HG03159 (cell line): ENCODE results near the gene MED16.

ENCODE experiments used
- ATAC-seq: cut with Tn5 transposase; IDR thresholded peaks from one replicate; pipeline ENCODE4 v1.9.1; 2021; ENCODE audit warnings: mild to moderate bottlenecking, moderate library complexity; ENCODE audit not compliant: unreplicated experiment

MED16 gene

GRCh38 chr19:875265-875879, 17.6 kb downstream of the MED16 start:
- ATAC-seq = no peak

- ATAC-seq = no peak
Observed at GRCh38 chr19:873561-874041, 19.4 kb downstream of the MED16 start.

DNA sequence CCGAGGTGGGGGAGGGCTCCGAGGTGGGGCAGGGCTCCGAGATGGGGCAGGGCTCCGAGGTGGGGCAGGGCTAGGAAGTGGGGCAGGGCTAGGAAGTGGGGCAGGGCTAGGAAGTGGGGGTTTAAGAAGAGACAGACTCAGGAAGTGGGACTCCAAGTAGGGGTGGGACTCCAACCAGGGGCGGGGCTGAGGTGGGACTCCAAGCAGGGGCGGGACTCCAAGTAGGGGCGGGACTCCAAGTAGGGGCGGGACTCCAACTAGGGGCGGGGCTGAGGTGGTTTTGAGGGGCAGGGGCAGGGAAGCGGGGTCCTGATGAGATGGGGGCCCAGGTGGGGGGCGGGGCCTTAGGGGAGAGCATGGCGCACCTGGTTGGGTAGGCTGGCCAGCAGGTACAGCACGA, 19.9 kb downstream of the MED16 start:
- ATAC-seq = no peak

- ATAC-seq = no peak
Observed at GRCh38 chr19:872266-872951, 20.6 kb downstream of the MED16 start.

DNA sequence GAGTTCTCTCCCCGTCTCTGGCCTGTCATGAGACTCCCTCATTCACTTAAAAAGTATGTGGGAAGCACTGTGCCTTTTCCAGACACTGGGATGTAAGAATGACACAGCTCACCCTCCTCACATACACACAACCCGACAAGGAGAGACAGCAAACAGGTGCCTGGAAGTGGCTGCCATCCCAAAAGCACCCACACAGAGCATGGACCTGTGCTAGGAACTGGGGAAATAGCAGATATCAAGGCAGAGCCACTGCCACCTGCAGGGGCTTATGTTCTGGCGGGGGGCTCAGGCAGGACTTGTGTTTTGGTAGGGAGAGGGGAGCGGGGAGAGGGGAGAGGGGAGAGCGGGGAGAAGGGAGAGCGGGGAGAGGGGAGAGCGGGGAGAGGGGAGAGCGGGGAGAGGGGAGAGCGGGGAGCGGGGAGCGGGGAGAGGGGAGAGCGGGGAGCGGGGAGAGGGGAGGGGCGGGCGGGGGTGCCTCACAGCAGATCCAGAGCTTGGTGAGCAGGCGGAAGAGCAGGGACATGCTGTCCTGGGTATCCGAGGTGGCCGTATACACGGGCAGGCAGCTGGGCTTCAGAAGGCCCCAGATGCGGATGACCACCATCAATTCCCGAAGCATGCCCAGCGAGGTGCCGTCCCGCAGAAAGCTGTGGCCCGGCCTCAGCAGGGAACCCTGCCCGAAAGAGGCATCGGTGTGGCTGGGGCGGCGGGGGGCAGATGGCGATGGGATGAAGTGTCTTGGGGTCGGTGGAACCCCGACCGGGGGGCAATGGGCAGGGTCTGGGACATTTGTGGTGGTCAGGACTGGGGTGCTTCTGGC, 21.3 kb downstream of the MED16 start:
- no peak for ATAC-seq

GRCh38 chr19:870963-871401, 22.0 kb downstream of the MED16 start:
- ATAC-seq = no peak

DNA sequence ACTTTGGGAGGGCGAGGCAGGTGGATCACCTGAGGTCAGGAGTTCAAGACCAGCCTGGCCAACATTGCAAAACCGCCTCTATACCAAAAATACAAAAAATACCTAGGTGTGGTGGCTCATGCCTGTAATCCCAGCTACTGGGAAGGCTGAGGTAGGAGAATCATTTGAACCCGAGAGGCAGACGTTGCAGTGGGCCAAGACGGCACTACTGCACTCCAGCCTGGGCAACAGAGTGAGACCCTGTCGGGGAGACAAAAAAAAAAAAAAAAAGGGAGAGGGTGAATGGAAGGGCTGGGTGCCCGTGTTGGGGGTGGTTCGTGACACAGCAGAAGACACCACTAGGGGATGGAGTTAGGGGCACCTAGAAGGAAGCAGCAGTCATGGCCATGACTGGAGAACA, 22.7 kb downstream of the MED16 start:
- ATAC-seq = no peak

GRCh38 chr19:869245-870177, 23.5 kb downstream of the MED16 start:
- no peak for ATAC-seq

DNA sequence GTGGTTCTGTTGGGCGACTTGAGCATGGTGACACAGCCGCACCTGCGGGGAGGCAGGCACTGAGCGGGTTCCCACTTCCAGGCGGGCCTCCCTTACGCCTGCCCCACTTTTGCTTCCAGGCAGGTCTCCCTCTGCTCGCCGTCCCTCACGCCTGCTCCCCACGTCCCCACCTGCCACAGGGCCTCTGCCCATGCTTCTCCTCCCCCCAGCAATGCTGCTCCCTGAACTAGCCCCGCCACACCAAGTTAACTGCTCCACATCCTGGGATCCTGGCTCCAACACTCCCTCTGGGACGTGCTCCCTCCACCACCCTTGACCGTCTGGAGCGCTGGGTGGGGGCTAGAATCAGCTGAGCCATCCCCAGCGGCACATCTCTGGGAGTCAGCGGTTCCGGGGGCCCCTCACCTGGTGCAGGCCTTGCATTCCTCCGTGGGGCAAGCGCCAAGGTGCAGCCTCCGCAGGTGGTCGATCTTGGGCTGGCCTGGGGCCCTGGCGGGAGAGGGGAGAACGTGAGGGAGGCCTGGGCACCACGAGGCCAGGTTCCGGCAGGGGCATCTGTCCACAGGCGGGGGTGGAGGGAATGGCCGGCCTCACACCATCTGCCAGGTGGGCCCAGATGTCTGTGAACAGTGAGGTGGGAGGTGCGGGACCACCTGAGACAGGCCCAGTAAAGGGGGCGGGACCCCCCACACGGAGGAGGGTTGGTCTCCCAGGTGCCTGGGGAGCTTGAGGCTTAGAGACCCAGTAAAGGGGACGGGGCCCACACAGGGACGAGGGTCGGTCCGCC, 24.3 kb downstream of the MED16 start:
- ATAC-seq = no peak

GRCh38 chr19:867855-868457, 25.0 kb downstream of the MED16 start:
- ATAC-seq = no peak

- no peak for ATAC-seq
Observed at GRCh38 chr19:867301-867793, 25.6 kb downstream of the MED16 start.

DNA sequence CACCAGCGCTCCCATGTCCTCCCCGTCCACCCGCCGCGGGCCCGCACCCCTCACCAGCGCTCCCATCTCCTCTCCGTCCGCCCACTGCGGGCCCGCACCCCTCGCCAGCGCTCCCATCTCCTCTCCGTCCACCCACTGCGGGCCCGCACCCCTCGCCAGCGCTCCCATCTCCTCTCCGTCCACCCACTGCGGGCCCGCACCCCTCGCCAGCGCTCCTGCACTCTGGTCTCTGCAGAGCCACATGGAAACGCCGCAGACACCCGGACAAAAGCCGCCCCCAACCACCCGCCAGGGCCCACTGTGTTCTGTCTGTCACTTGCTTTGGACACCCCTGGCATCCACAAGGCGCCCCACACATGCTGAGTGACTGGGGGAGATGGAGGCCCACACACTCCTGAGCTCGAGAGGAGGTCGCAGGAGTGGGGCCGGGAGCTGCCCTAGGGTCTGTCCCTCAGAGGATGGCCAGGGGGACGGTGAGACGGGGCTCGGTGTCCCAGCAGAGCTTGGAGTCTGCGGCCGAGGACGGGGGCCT, 26.2 kb downstream of the MED16 start:
- ATAC-seq = no peak

DNA sequence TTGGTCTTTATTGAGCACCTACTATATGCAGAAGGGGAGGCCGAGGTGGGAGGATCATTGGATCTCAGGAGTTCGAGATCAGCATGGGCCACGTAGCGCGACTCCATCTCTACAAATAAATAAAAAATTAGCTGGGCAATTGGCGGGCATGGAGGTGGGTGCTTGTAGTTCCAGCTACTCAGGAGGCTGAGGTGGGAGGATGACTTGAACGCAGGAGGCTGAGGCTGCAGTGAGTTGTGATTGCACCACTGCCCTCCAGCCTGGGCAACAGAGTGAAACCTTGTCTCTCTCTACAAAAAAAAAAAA, 29.7 kb downstream of the MED16 start:
- no peak for ATAC-seq

DNA sequence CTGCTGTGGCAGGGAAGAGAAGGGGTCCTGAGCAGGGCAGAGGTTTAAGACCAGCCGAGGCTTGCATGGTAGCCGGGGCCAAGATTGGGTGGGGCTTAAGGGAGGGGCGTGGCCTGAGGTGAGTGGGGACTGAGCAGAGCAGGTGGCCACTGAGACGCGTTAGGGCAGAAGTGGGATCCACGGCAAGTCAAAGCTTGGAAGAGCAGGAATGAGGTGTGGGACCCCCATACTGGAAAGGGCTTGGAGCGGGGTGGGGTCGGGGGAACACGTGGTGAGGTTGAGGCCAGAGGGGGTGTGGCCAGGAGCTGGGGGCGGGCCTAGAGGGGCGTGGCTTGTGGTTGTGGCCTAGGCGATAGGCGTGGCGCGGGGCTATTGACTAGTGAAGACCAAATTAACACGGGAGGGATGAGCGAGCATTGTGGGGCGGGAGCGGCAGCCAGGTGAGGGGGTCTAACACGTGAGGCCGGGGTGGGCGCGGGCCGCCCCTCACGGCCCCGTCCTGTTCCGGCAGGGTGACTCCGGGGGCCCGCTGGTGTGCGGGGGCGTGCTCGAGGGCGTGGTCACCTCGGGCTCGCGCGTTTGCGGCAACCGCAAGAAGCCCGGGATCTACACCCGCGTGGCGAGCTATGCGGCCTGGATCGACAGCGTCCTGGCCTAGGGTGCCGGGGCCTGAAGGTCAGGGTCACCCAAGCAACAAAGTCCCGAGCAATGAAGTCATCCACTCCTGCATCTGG, 30.2 kb downstream of the MED16 start:
- no peak for ATAC-seq

GRCh38 chr19:861756-862580, 31.0 kb downstream of the MED16 start:
- no peak for ATAC-seq

- no peak for ATAC-seq
Observed at GRCh38 chr19:861141-861755, 31.7 kb downstream of the MED16 start.
